GM20000 (cell line): ENCODE measurements around the gene C4BPB.

Experiments
- DNase-seq: peaks from one replicate; pipeline ENCODE4 v3.0.0; 2012; ENCODE audit warnings: low spot score
- TF ChIP-seq, protein P1 (sequence below): IDR thresholded peaks from 2 replicates; pipeline ENCODE4 v1.5.1; 2012; ENCODE audit warnings: mild to moderate bottlenecking, control low read depth; ENCODE audit errors: extremely low read depth, missing control alignments

Gene C4BPB

DNA sequence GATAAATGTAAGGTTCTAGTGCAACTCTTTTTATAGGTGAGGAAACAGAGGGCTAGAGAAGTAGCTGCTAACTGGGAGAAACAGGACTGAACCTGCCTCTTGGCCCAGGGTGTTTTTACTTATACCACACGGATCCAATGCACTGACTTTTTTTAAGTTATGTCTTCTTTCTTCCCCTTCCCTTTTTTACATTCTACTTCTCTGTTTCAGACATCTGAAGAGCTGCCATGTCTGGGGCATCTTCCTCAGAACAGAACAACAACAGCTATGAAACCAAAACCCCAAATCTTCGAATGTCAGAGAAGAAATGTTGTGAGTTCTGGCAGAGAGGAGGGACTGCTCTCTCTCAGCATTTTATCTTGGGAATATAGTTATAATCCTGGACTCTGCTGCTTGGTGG, 34.2 kb upstream of the C4BPB start:
- no peak for DNase-seq
- TF ChIP-seq, protein P1, sequence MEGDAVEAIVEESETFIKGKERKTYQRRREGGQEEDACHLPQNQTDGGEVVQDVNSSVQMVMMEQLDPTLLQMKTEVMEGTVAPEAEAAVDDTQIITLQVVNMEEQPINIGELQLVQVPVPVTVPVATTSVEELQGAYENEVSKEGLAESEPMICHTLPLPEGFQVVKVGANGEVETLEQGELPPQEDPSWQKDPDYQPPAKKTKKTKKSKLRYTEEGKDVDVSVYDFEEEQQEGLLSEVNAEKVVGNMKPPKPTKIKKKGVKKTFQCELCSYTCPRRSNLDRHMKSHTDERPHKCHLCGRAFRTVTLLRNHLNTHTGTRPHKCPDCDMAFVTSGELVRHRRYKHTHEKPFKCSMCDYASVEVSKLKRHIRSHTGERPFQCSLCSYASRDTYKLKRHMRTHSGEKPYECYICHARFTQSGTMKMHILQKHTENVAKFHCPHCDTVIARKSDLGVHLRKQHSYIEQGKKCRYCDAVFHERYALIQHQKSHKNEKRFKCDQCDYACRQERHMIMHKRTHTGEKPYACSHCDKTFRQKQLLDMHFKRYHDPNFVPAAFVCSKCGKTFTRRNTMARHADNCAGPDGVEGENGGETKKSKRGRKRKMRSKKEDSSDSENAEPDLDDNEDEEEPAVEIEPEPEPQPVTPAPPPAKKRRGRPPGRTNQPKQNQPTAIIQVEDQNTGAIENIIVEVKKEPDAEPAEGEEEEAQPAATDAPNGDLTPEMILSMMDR = no peak

DNA sequence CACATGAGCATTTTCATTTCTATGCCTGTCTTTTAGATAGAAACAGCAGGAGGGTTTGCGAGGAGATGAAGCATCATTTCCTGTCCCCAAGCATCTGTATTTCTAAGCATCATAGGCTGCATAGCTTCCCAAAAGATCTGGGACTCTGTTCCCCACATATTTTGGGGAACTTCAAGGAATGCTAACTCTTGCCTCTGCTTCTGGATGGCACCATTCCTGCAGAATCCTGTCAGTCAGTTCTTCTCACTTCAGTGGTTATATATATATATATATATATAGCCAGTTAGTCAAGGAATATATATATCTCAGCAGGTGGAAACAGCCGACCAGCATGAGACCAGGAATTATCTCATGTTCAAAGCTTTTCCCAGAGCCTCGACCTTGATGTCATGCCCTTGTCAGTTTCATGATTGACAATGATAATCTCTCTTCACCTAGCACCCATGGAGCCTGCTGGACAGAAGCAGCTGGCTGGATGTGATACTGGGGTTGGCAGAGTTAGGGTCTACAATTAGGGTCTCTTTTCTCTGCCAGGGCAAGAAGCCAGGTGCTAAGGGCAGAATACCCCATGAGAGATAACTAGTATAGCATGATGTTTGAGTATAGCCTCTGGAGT, 33.2 kb upstream of the C4BPB start:
- no peak for DNase-seq
- TF ChIP-seq, protein P1 = no peak

DNA sequence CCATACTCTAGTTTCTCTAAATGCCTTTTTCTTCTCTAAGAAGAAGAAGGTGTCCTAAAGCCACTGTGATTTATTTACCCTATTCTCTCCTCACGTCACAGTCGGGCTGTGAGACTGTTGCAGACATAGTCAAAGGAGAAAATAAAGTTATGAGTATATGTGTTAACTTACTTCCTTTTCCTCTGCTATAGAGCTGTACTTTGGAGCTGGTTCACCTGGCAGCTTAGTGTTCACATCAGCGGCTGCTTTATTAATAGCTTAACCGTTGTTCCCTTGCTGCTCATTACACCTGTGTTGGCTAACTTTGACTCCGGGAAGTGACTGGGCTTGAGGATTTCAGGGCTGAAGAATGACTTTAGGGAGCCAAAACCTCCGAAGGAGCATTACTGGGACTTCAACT, 32.0 kb upstream of the C4BPB start:
- DNase-seq = no peak
- TF ChIP-seq, protein P1 = no peak

DNA sequence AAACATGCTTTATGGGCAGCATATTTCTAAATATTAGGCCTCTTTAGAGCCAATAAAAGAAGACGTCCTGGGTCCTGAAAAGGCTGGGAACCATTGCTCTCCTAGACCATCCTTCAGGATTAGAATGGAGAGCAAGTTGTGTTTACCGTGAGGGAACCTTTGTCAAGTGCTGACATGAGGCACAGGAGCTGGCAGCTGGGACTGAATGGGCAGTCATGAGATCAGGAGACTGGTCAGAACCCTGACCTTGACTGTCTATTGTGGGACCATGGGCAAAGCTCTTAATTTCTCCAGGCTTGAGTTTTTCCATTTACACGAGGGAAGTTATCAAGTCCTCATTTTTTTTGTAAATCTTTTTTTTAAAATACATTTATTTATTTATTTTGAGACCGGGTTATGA, 30.4 kb upstream of the C4BPB start:
- TF ChIP-seq, protein P1 = no peak
- no peak for DNase-seq

DNA sequence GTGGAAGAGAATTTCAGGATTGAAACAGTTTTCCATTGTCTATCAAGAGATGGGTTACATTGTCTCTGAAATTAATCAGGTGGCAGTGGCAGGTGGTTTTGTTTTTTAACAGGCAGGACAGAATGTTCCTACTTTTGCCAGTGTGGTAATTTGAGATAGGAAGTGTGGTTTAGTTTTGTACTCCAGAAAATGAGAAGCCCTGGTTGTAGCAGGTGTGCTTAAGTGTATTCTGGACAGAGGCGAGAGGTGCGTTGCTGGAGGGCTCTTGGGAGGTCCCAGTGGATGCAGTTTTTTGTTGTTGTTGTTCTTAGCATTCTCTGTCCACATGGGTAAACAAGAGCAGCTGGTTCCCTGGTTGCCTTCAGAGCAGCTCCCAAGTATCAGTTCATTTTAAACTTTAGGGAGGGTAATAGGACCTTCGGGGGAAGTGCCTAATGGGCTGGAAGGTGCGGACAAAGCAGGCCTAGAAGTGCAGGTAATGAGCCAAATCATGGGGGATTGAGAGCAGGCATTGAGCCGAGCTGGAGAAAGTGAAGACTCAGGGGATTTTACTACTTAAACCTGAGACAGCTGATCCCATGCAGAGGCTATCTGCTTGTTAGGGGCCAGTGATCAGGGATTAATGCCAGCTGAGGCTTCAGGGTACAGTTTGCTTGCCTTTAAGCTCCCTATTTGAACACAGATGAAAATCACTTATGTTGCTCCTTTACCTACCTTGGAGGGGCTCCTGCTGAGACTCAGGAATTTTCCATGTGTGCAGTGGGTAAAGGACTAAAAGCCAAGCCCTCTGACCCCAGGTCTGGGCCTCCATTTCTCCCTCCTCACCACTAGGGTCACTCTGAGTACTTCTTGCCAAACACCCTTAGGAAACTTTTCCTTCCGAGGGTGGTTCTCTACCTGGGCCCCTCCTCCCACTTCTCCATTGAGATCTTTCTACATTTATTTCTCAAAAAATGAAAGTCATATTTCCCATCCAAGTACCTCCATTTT, 29.5 kb upstream of the C4BPB start:
- TF ChIP-seq, protein P1 = no peak
- DNase-seq = no peak

DNA sequence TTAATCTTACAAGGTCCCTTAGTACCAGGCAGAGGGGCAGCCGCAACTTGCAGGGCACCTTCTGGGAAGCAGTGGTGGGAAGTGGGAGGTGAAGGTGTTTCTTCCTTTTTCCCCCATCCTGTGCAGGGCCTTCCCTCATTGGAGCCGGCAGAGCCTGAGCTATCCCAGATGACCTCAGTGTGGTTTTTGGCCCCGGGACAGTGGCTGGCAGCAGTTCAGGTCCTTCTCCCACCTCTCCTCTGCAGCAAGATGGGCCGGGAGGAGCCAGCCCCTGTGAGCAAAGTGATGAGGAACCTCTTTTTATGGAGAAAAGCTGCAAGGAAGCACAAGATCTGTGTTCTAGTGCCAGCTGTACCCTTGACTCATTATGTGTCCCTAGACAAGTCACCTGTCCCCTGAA, 28.8 kb upstream of the C4BPB start:
- no peak for DNase-seq
- TF ChIP-seq, protein P1 = no peak

DNA sequence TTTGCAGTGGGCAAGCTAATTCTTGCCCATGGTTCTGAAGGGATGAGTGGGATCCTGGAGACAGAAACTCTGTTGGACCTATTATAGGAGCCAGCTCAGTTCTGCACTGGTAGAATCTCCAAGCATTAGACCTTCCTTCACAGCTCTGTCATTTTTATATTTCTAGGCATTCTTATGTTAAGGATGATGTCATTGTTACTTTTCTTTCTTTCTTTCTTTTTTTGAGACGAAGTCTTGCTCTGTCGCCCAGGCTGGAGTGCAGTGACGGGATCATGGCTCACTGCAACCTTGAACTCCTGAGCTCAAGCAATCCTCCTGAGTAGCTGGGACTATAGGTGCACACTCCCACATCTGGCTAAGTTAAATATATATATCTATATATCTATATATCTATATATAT, 28.1 kb upstream of the C4BPB start:
- no peak for DNase-seq
- TF ChIP-seq, protein P1 = no peak
